Stimulated activated CD4-positive, alpha-beta T cell treated with anti-CD3 and anti-CD28 coated beads, Interleukin-12 subunit alpha, Interleukin-12 subunit beta, amount 100 ng/mL, for 24 hours (primary cell): ENCODE data around the gene KCTD5.
A peak's percentile ranks its signal among the peaks of the same experiment; 100 is the strongest.
"Not testable (repeated sequence)": the region's sequence is repeated elsewhere in the genome, so short reads cannot be mapped to it uniquely, and the experiment has no call there.

Experiments
- DNase-seq, 2 experiments: peaks; one replicate each; pipeline ENCODE4 v3.0.0-alpha.2; 2020; ENCODE audit warnings: low read depth in 2 of 2

KCTD5 gene

GRCh38 chr16:2708955-2709587 lies 26.7 kb downstream of the KCTD5 start:
- no peak for DNase-seq

- no peak for DNase-seq
These were observed 27.3 kb downstream of the KCTD5 start for GRCh38 chr16:2709588-2709984.

GRCh38 chr16:2710021-2710710 lies 27.8 kb downstream of the KCTD5 start:
- DNase-seq: no peak

- no peak for DNase-seq
These were observed 28.4 kb downstream of the KCTD5 start for GRCh38 chr16:2710711-2711231.

GRCh38 chr16:2711370-2712062 lies 29.2 kb downstream of the KCTD5 start:
- DNase-seq: no peak

- DNase-seq: no peak
These were observed 29.7 kb downstream of the KCTD5 start for GRCh38 chr16:2712063-2712441.

- no peak for DNase-seq
These were observed 30.2 kb downstream of the KCTD5 start for GRCh38 chr16:2712546-2712945.

GRCh38 chr16:2713523-2713922 lies 31.2 kb downstream of the KCTD5 start:
- DNase-seq: no peak

- DNase-seq: no peak
These were observed 31.9 kb downstream of the KCTD5 start for GRCh38 chr16:2713985-2714774.

- DNase-seq: no peak
These were observed 32.7 kb downstream of the KCTD5 start for GRCh38 chr16:2715064-2715463.

- peak; percentile 52 to 59 for DNase-seq
These were observed 33.2 kb downstream of the KCTD5 start for GRCh38 chr16:2715519-2715918.

- no peak for DNase-seq
These were observed 33.9 kb downstream of the KCTD5 start for GRCh38 chr16:2715966-2716885.

- no peak for DNase-seq
These were observed 34.6 kb downstream of the KCTD5 start for GRCh38 chr16:2716948-2717347.

- no peak for DNase-seq
These were observed 35.3 kb downstream of the KCTD5 start for GRCh38 chr16:2717383-2718263.

GRCh38 chr16:2719328-2720063 lies 37.2 kb downstream of the KCTD5 start:
- DNase-seq: no peak

GRCh38 chr16:2720064-2720457 lies 37.7 kb downstream of the KCTD5 start, which contains the start of gene PRSS27:
Gene PRSS27 (minus strand): TSS chr16:2720224. CDS start chr16:2720160, 64 bp downstream.
- no peak for DNase-seq

- peak; percentile 82 to 84 for DNase-seq
These were observed 38.7 kb downstream of the KCTD5 start for GRCh38 chr16:2720719-2721633.

GRCh38 chr16:2721634-2722173 lies 39.4 kb downstream of the KCTD5 start:
- not testable (repeated sequence) for DNase-seq
